A549 (cell line): ENCODE measurements around the gene GRAPL. TPM values are rescaled to one million over a fixed set of nuclear protein-coding genes. Genes with fewer than 3 reads are reported as not detected.
"Not testable (repeated sequence)": the region's sequence is repeated elsewhere in the genome, so short reads cannot be mapped to it uniquely, and the experiment has no call there.

ENCODE experiments used
- ATAC-seq, 2 experiments: fragments of 200-7000 bp in 1 of 2; fragments of >200 bp in 1 of 2; cut with Nextera tagmentation in 1 of 2; cut with Tn5 transposase in 1 of 2; 3 replicates each; pipeline versions ENCODE4 v1.8.0 to v1.9.1; 2018 to 2020; ENCODE audit warnings: mild to moderate bottlenecking in 1 of 2, moderate library complexity in 1 of 2
- CTCF ChIA-PET: fragments of 300-600 bp; sonication (Branson Sonifier 250); formaldehyde crosslinking; extraction: SDS; loops from one replicate; lab custom pipeline; 2021; ENCODE audit warnings: antibody characterized with exemption, inconsistent platforms; lab: Yijun Ruan, JAX
- POLR2A ChIA-PET: fragments of 350-600 bp; formaldehyde crosslinking; extraction: SDS; loops from one replicate; lab custom pipeline; 2021; ENCODE audit warnings: antibody characterized with exemption, inconsistent platforms; lab: Yijun Ruan, JAX
- DNase-seq, 2 experiments: peaks; one replicate each; pipeline versions ENCODE4 v3.0.0 to v3.0.0-alpha.2; 2011 to 2016; ENCODE audit warnings: low read depth in 1 of 2, low spot score in 1 of 2
- FAIRE-seq: peaks from 2 replicates; lab custom pipeline; 2011; peaks lifted over from hg19 to GRCh38; lab: Jason Lieb, UNC
- H3K27ac ChIP-seq, 2 experiments: fragments of >200 bp; sonication (Bioruptor Twin); formaldehyde crosslinking; 3 replicates each; pipeline ENCODE4 v1.5.1; 2016 to 2017
- H3K4me1 ChIP-seq: fragments of >200 bp; sonication (Bioruptor Twin); formaldehyde crosslinking; 3 replicates; pipeline ENCODE4 v1.6.1; 2016
- H3K4me2 ChIP-seq: fragments of >200 bp; sonication (Bioruptor Twin); formaldehyde crosslinking; 3 replicates; pipeline ENCODE4 v1.6.1; 2016
- H3K4me3 ChIP-seq: fragments of >200 bp; sonication (Bioruptor Twin); formaldehyde crosslinking; 3 replicates; pipeline ENCODE4 v1.5.1; 2016
- H3K9me3 ChIP-seq: fragments of >200 bp; sonication (Bioruptor Twin); formaldehyde crosslinking; 3 replicates; pipeline ENCODE4 v1.6.1; 2016
- JUN ChIP-seq, 2 experiments: fragments of >200 bp; sonication (Bioruptor Twin); formaldehyde crosslinking; IDR thresholded peaks; 2 replicates in 1 of 2; 3 replicates in 1 of 2; pipeline ENCODE4 v1.6.1; 2016 to 2017
- WGBS: methylation state at CpG from one replicate; pipeline ENCODE4 v1.1.6; 2017; ENCODE audit errors: missing lambda C conversion rate; 5-methylcytosine and 5-hydroxymethylcytosine counted together
- polyA plus RNA-seq, 4 experiments: library from polyadenylated mRNA; depleted of rRNA in 3 of 4; stranded (reverse); fragments of >200 nt; fragmentation: RNase III in 1 of 4; extraction: RNeasy Plus Mini Kit Qiagen cat#74134 plus additional on column Dnase treatment in 1 of 4; gene quantifications; 2 replicates in 3 of 4; 3 replicates in 1 of 4; pipeline ENCODE4 v1.2.3, GENCODE V29; 2011 to 2017
- TF ChIP-seq, protein P1 (sequence below): fragments of >200 bp; sonication (Bioruptor Twin); formaldehyde crosslinking; IDR thresholded peaks from 3 replicates; pipeline ENCODE4 v1.6.1; 2016

GRAPL gene
- polyA plus RNA-seq, 2 of the 4 experiments (the other 2 are of a cell fraction), result 0.09 to 0.25 TPM

DNA sequence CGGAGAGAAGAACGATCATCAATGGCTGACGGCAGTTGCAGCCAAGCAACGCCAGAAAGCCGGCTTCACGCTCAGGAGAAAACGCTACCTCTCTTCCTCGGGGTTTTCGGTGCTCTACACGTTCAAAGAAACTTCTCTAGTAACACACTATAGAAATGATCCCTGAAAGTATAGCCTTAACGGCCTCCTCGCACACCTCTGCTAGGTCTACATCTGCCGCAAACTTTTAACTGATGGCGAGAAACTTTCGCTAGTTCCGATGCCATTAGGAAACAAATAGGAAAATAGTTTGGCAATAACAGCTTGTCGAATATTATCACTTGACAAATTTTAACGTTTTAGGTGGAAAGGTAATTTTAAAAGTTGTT, 14.9 kb upstream of the GRAPL start:
- FAIRE-seq, H3K4me2 ChIP-seq, H3K9me3 ChIP-seq, POLR2A ChIA-PET, CTCF ChIA-PET, H3K27ac ChIP-seq, H3K4me1 ChIP-seq, H3K4me3 ChIP-seq, ATAC-seq: not testable (repeated sequence)
- DNase-seq, result peak in 1 of 2 experiments; percentile 20
- peak in 1 of 2 experiments; percentile 20; a peak in 1 of 5 replicates for TF ChIP-seq JUN (IDR thresholded peaks at IDR 0.05)
- TF ChIP-seq, protein P1, sequence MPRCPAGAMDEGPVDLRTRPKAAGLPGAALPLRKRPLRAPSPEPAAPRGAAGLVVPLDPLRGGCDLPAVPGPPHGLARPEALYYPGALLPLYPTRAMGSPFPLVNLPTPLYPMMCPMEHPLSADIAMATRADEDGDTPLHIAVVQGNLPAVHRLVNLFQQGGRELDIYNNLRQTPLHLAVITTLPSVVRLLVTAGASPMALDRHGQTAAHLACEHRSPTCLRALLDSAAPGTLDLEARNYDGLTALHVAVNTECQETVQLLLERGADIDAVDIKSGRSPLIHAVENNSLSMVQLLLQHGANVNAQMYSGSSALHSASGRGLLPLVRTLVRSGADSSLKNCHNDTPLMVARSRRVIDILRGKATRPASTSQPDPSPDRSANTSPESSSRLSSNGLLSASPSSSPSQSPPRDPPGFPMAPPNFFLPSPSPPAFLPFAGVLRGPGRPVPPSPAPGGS, result 0 out of 3 replicates have a peak, but pooled peaks have one; percentile 16
- WGBS, result no CpG with 5 or more reads among the region's 18 CpGs

DNA sequence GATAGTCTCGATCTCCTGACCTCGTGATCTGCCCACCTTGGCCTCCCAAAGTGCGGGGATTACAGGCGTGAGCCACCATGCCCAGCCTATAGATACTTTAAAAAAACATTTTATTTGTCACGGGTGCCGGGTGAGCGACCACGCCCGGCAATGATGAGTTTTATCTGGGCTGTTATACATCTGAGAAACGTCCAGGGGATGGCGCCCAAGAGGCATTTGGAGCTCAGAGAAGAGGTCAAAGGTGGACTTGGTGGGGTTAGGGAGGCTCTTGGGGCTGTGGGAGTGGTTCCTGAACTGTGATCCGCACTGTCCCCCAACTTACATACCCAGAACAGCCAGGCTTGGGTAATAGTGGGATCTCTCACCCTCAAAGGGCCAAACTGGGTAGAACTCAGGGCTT, 8.7 kb upstream of the GRAPL start:
- FAIRE-seq, H3K4me1 ChIP-seq, H3K4me2 ChIP-seq, CTCF ChIA-PET, H3K27ac ChIP-seq, POLR2A ChIA-PET, H3K4me3 ChIP-seq, H3K9me3 ChIP-seq, DNase-seq: not testable (repeated sequence)
- ATAC-seq, result peak; percentile 89 to 93
- no CpG with 5 or more reads among the region's 12 CpGs for WGBS

DNA sequence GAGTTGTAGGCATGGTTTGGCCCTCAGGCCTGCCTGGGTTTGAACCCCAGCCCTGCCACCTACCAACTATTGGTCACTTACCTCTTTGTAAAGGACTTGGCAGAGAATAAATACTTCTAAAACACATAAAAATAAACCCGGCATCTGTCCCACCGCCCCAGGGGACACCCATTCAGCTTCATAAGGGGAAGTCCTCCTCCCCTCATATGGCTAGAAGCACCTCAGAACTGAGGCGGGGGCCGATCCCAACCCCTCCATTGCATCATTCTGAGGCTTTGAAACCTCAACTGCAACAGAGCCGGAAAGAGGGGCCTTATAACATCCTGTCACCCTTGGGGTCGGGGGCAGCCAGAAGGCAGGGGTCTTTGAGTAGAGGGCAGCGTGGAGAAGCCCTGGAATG, 2.1 kb upstream of the GRAPL start:
- H3K27ac ChIP-seq, H3K4me1 ChIP-seq, H3K4me3 ChIP-seq, FAIRE-seq, H3K4me2 ChIP-seq, POLR2A ChIA-PET, DNase-seq, CTCF ChIA-PET, H3K9me3 ChIP-seq, ATAC-seq: not testable (repeated sequence)
- 80% methylated on average over 1 of the region's 7 CpGs for WGBS

DNA sequence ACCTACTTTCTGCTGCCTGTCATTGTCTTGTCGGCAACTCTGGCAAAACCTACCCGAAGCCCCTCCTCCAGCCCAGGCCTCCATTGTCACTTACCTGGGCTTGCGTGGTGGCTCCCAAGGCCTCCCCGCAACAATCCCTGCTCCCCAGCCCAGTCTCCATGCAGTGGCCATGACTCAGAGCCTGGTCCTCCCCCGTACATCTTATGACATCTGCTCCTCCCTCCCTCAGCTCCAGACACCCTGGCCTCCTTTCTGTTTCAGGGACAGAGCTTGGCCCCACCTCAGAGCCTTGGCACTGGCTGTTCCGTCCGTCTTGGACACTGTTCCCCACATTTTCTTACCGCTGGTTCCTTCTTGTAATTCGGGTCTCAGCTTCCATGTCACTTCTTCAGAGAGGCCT, 2.1 kb downstream of the GRAPL start:
- FAIRE-seq, H3K9me3 ChIP-seq, H3K4me3 ChIP-seq, POLR2A ChIA-PET, H3K4me1 ChIP-seq, H3K27ac ChIP-seq, DNase-seq, CTCF ChIA-PET, H3K4me2 ChIP-seq: not testable (repeated sequence)
- peak in 1 of 2 experiments; percentile 26; a peak in 1 of 6 replicates for ATAC-seq
- no CpG with 5 or more reads among the region's 9 CpGs for WGBS

DNA sequence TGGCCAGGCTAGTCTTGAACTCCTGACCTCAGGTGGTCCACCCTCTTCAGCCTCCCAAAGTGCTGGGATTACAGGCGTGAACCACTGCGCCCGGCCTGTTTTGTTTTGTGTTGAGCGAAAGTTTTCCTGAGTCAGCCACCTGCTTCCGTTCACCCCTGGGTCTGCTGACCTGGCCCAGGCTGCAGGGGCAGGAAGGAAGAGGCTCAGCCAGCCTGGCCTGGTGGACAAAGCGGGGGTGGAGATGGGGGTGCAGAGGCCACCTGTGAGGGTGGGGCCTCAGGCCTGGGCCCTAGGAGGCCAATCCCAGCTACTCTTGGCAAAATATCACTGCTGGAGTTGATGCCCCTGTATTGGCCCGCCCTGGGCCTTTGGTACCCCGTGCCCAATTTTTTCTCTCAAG, 3.7 kb downstream of the GRAPL start:
- CTCF ChIA-PET, H3K4me1 ChIP-seq: not testable (repeated sequence)

DNA sequence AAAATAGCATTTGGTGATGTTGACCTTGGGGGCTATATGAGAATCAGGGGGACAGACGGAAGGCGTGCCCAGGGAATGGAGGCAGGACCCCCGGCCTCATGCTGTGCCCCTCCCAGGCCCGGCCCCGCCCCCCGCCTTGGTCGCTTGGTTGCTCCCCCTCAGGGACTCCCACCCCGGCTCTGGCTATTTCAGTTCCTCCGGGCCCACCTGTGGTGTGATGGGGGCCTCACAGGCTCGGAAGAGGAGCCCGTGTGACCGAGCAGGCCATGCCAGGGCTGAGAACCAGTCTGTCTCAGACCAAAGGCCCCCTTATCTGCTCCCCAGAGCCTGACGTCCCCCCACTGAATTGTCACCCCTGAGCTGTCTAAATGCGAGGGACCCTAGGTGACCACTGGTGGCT, 4.4 kb downstream of the GRAPL start:
- H3K4me1 ChIP-seq, H3K27ac ChIP-seq, H3K4me3 ChIP-seq, H3K9me3 ChIP-seq, POLR2A ChIA-PET, CTCF ChIA-PET, FAIRE-seq, DNase-seq, ATAC-seq, H3K4me2 ChIP-seq: not testable (repeated sequence)
- WGBS, result no CpG with 5 or more reads among the region's 14 CpGs

More for the DNA sequence above, 3.7 kb downstream of the GRAPL start:
- no CpG with 5 or more reads among the region's 8 CpGs for WGBS
- H3K4me2 ChIP-seq, POLR2A ChIA-PET, H3K27ac ChIP-seq, H3K4me3 ChIP-seq, H3K9me3 ChIP-seq, FAIRE-seq, DNase-seq, ATAC-seq: not testable (repeated sequence)

DNA sequence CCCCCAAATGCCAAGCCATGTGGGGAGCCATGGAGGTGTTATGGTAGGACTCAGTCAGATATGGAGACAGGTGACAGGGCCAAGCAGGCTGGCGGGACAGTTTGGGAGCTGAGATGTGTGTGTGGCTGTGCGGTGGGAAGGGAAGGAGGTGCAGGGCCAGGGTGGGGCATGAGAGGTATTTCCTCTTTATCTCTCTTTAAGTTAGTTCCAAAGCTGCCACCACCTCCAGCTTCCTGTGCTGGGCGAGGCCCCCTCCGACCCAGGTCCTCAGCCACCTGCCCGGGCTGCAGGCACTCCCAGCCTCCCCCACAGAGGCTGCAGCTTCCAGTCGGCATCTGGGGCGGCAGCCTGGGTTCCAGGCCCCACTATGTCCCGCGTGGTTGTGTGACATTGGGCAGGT, 6.4 kb downstream of the GRAPL start:
- CTCF ChIA-PET, result not testable (repeated sequence)

DNA sequence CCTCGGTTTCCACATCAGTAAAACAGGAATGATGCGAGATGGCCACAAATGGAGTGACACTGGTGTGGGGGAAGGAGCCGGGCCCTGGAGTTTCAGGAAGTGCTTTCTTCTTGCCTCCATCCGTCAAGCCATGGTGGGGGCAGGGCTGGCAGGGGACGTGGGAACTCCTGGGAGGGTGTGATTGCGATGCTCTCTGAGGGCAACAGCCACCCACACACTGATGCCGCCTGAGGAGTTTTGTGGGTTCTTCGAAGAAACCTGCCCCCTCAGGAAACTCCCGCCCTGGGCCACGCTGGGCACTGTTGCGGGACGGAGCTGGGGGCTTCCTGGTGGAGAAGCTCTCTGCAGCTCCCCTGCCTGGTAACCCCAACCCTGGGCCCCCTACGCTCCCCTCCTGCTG, 8.0 kb downstream of the GRAPL start:
- H3K4me3 ChIP-seq, H3K27ac ChIP-seq, H3K4me1 ChIP-seq, POLR2A ChIA-PET, FAIRE-seq, H3K9me3 ChIP-seq, DNase-seq, CTCF ChIA-PET, H3K4me2 ChIP-seq: not testable (repeated sequence)
- peak; percentile 4 to 26; a peak in 5 of 6 replicates for ATAC-seq
- no CpG with 5 or more reads among the region's 13 CpGs for WGBS

More for the DNA sequence above, 6.4 kb downstream of the GRAPL start:
- ATAC-seq, FAIRE-seq, DNase-seq, POLR2A ChIA-PET, H3K9me3 ChIP-seq, H3K4me1 ChIP-seq, H3K27ac ChIP-seq, H3K4me3 ChIP-seq, H3K4me2 ChIP-seq: not testable (repeated sequence)
- WGBS, result no CpG with 5 or more reads among the region's 9 CpGs

DNA sequence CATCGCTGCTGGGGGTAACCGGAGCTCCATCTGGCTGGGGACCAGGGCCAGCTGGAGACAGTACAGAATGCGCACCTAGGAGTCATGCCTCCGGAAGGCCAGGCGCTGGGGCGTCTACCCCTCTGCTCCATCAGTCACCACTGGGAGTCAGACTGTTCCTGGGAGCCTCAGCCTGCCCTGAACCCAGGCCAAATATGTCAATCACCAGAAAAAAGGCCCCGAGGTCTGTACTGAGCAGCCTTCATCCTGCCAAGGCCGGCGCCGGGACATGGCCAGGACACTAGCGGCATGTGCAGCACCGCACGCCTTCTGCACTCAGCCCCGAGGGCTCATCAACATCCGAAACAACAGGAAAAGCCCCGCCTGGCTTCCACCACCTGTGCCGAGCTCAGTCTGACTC, 8.7 kb downstream of the GRAPL start:
- POLR2A ChIA-PET, H3K27ac ChIP-seq, H3K4me1 ChIP-seq, CTCF ChIA-PET, H3K4me3 ChIP-seq, H3K4me2 ChIP-seq, H3K9me3 ChIP-seq, DNase-seq: not testable (repeated sequence)
- WGBS, result no CpG with 5 or more reads among the region's 17 CpGs
- FAIRE-seq (peak; percentile 36), ATAC-seq (peak; percentile 84 to 89)

DNA sequence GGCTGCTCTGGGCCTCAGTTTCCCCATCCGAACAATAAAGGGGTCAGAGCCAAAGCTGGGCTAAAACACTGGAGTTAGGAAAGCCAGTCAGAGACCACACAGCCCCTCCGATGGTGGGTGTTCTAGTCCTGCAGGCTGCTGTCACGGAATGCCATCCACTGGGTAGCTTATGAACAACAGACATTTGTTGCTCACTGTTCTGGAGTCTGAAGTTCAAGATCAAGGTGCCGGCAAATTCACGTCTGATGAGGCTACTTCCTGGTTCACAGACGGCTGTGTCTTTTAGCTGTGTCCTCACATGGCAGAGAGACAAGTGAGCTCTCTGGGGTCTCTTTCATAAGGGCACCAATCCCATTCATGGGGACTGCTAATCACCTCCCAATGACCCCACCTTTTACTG, 9.2 kb downstream of the GRAPL start:
- CTCF ChIA-PET, DNase-seq, H3K9me3 ChIP-seq, POLR2A ChIA-PET, H3K4me1 ChIP-seq, H3K4me2 ChIP-seq, H3K4me3 ChIP-seq: not testable (repeated sequence)
- H3K27ac ChIP-seq, result peak overlapping the region; percentile 79 to 80
- ATAC-seq (peak; percentile 28 to 48), FAIRE-seq (peak; percentile 86)
- no CpG with 5 or more reads among the region's 6 CpGs for WGBS

DNA sequence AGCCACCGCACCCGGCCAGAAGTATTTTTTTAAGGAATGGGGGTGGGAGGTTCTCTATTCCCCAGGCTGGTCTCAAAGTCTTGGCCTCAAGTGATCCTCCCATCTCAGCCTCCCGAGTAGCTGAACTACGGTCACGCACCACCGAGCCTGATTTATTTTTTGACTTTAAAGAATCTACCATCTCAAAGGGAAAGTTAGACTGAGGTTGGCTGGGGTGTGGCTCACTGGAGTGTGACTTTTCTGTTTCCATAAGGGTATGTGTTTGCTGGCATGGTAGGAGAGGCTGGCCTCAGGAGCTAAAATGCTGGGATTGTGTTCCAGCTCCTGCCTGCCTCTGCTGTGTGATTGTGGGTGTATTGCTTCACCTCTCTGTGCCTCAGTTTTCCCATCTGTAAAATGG, 10.6 kb downstream of the GRAPL start:
- POLR2A ChIA-PET, CTCF ChIA-PET: not testable (repeated sequence)
- no CpG with 5 or more reads among the region's 6 CpGs for WGBS

More for the DNA sequence above, 10.6 kb downstream of the GRAPL start:
- ATAC-seq, H3K4me2 ChIP-seq, H3K27ac ChIP-seq, FAIRE-seq, H3K9me3 ChIP-seq, H3K4me3 ChIP-seq, H3K4me1 ChIP-seq, DNase-seq: not testable (repeated sequence)
